OCI-LY1 (cell line): ENCODE data around the gene MCAM.

Experiments
- H2AFZ ChIP-seq: fragments of 200-600 bp; sonication (generic), shearing (Covaris generic); 2 replicates; pipeline ENCODE4 v1.6.0; 2014; ENCODE audit warnings: antibody characterized with exemption, mild to moderate bottlenecking, low read length
- H3F3A ChIP-seq: fragments of 200-600 bp; sonication (generic), shearing (Covaris generic); 2 replicates; pipeline ENCODE4 v1.6.0; 2014; ENCODE audit warnings: mild to moderate bottlenecking, antibody characterized with exemption, low read length, moderate library complexity; ENCODE audit not compliant: insufficient read depth
- H3K27ac ChIP-seq: fragments of 200-600 bp; sonication (generic); 2 replicates; pipeline ENCODE4 v1.5.1; 2014; ENCODE audit warnings: low read length, mixed run types, mild to moderate bottlenecking, low read depth; ENCODE audit not compliant: poor library complexity, severe bottlenecking
- H3K27me3 ChIP-seq: fragments of 200-600 bp; sonication (generic); 2 replicates; pipeline ENCODE4 v1.6.0; 2014; ENCODE audit warnings: antibody characterized with exemption, mild to moderate bottlenecking, low read length, moderate library complexity; ENCODE audit not compliant: insufficient read depth
- H3K36me3 ChIP-seq: fragments of 200-600 bp; sonication (generic); 2 replicates; pipeline ENCODE4 v1.6.1; 2014; ENCODE audit warnings: mild to moderate bottlenecking, antibody characterized with exemption, low read length, moderate library complexity, mixed read lengths; ENCODE audit not compliant: insufficient read depth
- H3K4me1 ChIP-seq: fragments of 200-600 bp; sonication (generic); 2 replicates; pipeline ENCODE4 v1.5.1; 2014; ENCODE audit warnings: mild to moderate bottlenecking, low read length, moderate library complexity; ENCODE audit not compliant: insufficient read depth, severe bottlenecking
- H3K4me2 ChIP-seq: fragments of 200-600 bp; sonication (generic), shearing (Covaris generic); 2 replicates; pipeline ENCODE4 v1.6.1; 2014; ENCODE audit warnings: low read length
- H3K4me3 ChIP-seq: fragments of 200-600 bp; sonication (generic); 2 replicates; pipeline ENCODE4 v1.5.1; 2014; ENCODE audit warnings: low read length, low read depth, mild to moderate bottlenecking, mixed read lengths; ENCODE audit not compliant: poor library complexity, severe bottlenecking
- H3K79me2 ChIP-seq: fragments of 200-600 bp; shearing (Covaris generic); 2 replicates; pipeline ENCODE4 v1.6.1; 2016; ENCODE audit warnings: mixed run types, low read length, mixed read lengths; ENCODE audit not compliant: insufficient read depth
- H3K9ac ChIP-seq: fragments of 200-600 bp; sonication (generic), shearing (Covaris generic); 2 replicates; pipeline ENCODE4 v1.6.1; 2014; ENCODE audit warnings: mild to moderate bottlenecking, low read length, mixed read lengths
- H3K9me2 ChIP-seq: fragments of 200-600 bp; sonication (generic), shearing (Covaris generic); 2 replicates; pipeline ENCODE4 v1.6.1; 2014; ENCODE audit warnings: low read depth, mild to moderate bottlenecking, low read length, mixed read lengths
- H3K9me3 ChIP-seq: fragments of 200-600 bp; shearing (Covaris generic); 2 replicates; pipeline ENCODE4 v1.6.1; 2014; ENCODE audit warnings: low read length, mixed read lengths
- H4K20me1 ChIP-seq: fragments of 200-600 bp; sonication (generic), shearing (Covaris generic); 2 replicates; pipeline ENCODE4 v1.6.0; 2016; ENCODE audit warnings: mild to moderate bottlenecking, low read length; ENCODE audit not compliant: insufficient read depth
- EZH2 ChIP-seq: fragments of 200-600 bp; sonication (generic), shearing (Covaris generic); IDR thresholded peaks from 2 replicates; pipeline ENCODE4 v1.8.0; 2017; ENCODE audit warnings: borderline replicate concordance, mixed run types, mild to moderate bottlenecking, antibody characterized with exemption, low read length, moderate library complexity, mixed read lengths
- TF ChIP-seq, protein P1 (sequence below): fragments of 200-600 bp; sonication (generic), shearing (Covaris generic); IDR thresholded peaks from 2 replicates; pipeline ENCODE4 v1.5.1; 2017; ENCODE audit warnings: mild to moderate bottlenecking, antibody characterized with exemption, low read length, moderate library complexity, mixed read lengths

MCAM gene

DNA sequence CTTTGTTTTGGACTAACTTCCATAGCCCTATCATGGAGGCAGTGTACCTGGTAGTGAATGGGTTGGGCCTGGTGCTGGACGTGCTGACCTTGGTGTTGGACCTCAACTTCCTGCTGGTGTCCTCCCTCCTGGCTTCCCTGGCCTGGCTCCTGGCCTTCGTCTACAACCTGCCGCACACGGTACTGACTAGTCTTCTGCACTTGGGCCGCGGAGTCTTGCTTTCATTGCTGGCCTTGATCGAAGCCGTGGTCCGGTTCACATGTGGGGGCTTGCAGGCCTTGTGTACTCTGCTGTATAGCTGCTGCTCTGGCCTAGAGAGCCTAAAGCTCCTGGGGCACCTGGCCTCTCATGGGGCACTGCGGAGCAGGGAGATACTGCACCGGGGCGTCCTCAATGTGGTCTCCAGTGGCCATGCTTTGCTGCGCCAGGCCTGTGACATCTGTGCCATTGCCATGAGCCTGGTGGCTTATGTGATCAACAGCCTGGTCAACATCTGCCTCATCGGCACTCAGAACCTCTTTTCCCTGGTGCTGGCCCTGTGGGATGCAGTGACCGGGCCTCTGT, 18.2 kb upstream of the MCAM start:
- Histone ChIP-seq H3K4me2 (peak overlapping the region; percentile 93), H3F3A (no peaks in the 10 kb centered on the region), H3K27me3 (0 out of 2 replicates have a peak, but pooled peaks cover 4% of the 10 kb centered on the region), H3K27ac (peak overlapping the region; percentile 58), H3K9me3 (no peaks in the 10 kb centered on the region), H3K9me2 (no peaks in the 10 kb centered on the region), H3K4me1 (peaks cover 59% of the 10 kb centered on the region), H3K4me3 (peak overlapping the region; percentile 95), H3K36me3 (no peaks in the 10 kb centered on the region; the same call in 1 of the 2 replicates), H2AFZ (no peak overlapping the region), H3K9ac (peak overlapping the region; percentile 94), H3K79me2 (0 out of 2 replicates have a peak, but pooled peaks cover 2% of the 10 kb centered on the region), H4K20me1 (no peaks in the 10 kb centered on the region)
- TF ChIP-seq, protein P1, sequence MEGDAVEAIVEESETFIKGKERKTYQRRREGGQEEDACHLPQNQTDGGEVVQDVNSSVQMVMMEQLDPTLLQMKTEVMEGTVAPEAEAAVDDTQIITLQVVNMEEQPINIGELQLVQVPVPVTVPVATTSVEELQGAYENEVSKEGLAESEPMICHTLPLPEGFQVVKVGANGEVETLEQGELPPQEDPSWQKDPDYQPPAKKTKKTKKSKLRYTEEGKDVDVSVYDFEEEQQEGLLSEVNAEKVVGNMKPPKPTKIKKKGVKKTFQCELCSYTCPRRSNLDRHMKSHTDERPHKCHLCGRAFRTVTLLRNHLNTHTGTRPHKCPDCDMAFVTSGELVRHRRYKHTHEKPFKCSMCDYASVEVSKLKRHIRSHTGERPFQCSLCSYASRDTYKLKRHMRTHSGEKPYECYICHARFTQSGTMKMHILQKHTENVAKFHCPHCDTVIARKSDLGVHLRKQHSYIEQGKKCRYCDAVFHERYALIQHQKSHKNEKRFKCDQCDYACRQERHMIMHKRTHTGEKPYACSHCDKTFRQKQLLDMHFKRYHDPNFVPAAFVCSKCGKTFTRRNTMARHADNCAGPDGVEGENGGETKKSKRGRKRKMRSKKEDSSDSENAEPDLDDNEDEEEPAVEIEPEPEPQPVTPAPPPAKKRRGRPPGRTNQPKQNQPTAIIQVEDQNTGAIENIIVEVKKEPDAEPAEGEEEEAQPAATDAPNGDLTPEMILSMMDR: no peak
- TF ChIP-seq EZH2: no peak

DNA sequence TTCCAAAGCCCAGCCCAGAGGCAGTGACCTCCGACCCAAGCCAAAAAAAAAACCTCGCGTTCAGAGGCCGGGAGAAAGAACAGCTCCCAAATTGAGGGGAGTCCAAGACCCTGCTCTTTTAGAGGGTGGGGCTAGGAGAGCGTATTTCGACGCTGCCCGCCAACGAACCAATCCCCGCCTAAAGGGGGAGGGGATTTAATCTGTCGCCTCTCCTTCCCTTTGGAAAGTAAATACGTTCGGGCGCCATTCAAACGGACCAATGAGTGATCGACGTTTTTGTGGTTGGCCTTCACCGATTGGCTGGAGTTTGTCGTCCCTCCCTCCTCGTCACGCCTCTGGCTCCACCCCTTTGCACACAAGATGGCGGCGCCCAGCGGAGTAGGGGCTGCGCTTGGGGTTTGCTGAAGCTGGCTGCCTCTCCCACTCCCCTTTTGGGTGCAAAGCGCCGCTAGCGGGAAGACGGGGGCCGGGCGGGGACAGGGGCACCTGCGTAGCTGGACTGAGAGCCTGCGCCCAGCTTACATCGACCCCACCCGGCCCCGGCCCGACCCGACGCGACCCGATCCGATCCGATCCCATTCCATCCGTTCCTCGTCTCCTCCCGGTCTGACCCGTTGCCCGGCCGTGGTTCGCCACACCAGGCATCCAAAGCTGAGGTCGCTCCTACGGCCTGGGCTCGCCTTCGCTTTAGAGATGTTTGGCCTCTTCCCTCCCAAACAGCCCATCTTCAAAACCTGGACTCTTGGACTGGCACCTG, 17.4 kb upstream of the MCAM start, which contains the start of gene RNF26:
Gene RNF26 (plus strand): TSS at position 354 of the 757 bp plus-strand sequence. CDS start 596 bp downstream, outside the sequence.
- Histone ChIP-seq H3K27me3 (0 out of 2 replicates have a peak, but pooled peaks cover 3% of the 10 kb centered on the region), H3K79me2 (0 out of 2 replicates have a peak, but pooled peaks cover 2% of the 10 kb centered on the region), H3K36me3 (no peaks in the 10 kb centered on the region; the same call in 1 of the 2 replicates), H3K27ac (peak within 1 kb of the TSS; percentile 61), H3K4me3 (peak within 1 kb of the TSS; percentile 95), H3K4me2 (peak within 1 kb of the TSS; percentile 93), H3K4me1 (peaks cover 51% of the 10 kb centered on the region), H4K20me1 (no peaks in the 10 kb centered on the region), H3K9me2 (no peaks in the 10 kb centered on the region), H2AFZ (peak within 1 kb of the TSS; percentile 78; the same call in 1 of the 2 replicates), H3F3A (no peaks in the 10 kb centered on the region), H3K9me3 (no peaks in the 10 kb centered on the region), H3K9ac (peak within 1 kb of the TSS; percentile 94)
- no peak for TF ChIP-seq EZH2
- TF ChIP-seq, protein P1: no peak

DNA sequence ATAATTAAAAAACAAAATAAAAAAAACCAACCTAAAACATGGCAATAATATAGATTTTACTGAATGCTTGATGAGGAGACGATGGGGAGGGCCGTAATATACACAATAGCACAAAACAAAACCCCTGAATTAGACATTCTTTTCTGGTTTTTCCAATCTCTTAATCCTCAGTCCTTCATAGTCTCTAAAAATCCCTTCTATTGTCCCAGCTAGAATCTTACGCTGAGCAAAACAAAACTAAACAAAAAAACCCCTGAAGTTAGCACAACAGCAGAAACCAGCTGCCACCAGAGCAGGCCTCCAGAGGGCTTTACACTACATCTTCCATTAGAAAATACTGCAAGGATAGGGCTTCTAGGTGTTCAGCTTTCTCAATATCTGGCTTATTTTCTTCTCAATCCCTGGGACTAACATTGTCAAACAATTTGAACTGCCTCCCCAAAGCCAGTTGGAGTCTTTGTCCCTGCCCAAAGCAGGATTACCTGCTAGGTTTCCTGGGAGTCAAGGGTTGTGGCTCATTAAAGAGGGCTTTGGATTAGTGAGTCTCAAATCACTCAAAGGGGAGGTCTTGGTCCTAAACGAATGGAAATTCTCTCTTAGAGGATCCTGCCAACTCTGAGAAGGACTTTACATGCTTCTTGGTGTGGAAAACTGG, 15.3 kb upstream of the MCAM start:
- H3K36me3 ChIP-seq: no peaks in the 10 kb centered on the region
- no peaks in the 10 kb centered on the region for H4K20me1 ChIP-seq
- H3F3A ChIP-seq: no peaks in the 10 kb centered on the region
- no peak for TF ChIP-seq EZH2
- TF ChIP-seq, protein P1: no peak
- H3K27ac ChIP-seq: no peak overlapping the region
- no peaks in the 10 kb centered on the region for H3K27me3 ChIP-seq
- H3K4me3 ChIP-seq: no peak overlapping the region
- H3K4me2 ChIP-seq: no peak overlapping the region
- H3K79me2 ChIP-seq: 0 out of 2 replicates have a peak, but pooled peaks cover 2% of the 10 kb centered on the region
- no peaks in the 10 kb centered on the region for H3K9me2 ChIP-seq
- H3K9me3 ChIP-seq: no peaks in the 10 kb centered on the region
- no peak overlapping the region for H2AFZ ChIP-seq
- H3K9ac ChIP-seq: no peak overlapping the region
- H3K4me1 ChIP-seq: peaks cover 33% of the 10 kb centered on the region
